NOMO-1 (cell line): ENCODE data around the gene BCAP31.
"Not testable (repeated sequence)": the region's sequence is repeated elsewhere in the genome, so short reads cannot be mapped to it uniquely, and the experiment has no call there.

Experiments used
- DNase-seq, 2 experiments: peaks; one replicate each; lab custom pipeline; 2025; ENCODE audit not compliant: unreplicated experiment in 2 of 2; lab: John Stamatoyannopoulos, UW

Gene BCAP31

DNA sequence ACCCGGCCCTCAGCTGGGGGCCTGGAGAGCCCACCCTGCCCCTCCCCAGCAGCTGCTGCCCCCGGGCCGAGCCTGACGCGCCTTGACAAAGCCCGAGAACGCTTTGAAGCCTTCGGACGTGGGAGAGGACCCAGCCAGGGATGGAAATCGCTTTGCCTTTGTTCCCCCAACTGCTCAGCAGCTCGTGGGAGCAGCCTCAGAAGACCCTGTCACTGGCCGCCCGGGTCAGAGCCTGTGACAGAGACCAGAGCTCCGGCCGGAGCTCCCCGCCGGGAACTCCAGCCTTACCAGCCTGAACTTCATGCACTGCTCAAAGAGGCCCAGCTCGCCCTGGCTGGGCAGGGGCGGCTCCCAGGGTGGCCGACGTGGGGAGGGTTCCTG, 39.0 kb downstream of the BCAP31 start:
- no peak for DNase-seq

DNA sequence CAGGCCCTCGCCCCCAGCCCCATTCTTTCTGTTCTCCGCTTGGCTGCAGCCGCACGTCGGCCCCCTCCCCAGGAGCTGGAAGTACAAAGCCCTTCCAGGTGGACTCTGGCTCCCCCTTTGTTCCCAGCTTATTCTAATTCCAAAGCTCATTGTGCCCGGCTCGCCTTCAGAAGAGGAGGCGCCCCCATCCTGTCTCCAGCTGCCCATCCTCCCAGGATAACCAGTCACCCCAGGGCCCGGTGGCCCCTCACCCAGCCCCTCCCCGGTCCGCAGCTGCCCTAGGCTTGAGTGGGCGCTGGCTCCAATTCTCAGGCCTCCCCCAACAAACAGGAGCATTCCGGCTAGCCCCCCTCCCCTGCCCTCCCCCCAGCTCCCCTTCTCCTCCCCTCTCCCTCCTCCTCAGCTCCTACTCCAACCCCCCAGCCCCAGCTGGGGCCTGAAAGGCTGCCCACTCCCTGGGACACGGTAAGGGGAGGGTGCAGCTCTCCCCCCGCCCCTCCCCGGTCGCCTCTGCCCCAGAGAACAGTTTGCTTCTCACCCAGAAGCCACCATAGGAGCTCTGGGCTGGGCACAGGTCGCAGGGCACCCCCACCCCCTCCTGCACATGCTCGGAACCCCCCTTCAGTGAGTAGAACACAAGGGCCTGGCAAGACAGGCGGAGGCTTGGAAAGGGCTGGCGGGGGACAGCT, 39.6 kb downstream of the BCAP31 start:
- no peak for DNase-seq

DNA sequence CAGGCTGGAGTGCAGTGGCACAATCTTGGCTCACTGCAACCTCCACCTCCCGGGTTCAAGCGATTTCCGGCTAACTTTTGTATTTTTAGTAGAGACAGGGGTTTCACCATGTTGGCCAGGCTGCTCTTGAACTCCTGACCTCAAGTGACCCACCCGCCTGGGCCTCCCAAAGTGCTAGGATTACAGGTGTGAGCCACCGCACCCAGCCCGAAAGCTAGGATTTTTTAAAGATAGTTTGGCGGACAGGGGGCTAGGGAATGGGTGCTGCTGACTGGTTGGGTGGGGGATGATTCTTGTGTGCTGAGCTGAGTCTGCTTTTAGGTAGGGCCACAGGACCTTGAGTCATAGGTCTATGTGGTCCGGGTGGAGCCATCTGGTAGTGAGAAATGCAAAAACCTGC, 40.7 kb downstream of the BCAP31 start:
- DNase-seq = not testable (repeated sequence)

DNA sequence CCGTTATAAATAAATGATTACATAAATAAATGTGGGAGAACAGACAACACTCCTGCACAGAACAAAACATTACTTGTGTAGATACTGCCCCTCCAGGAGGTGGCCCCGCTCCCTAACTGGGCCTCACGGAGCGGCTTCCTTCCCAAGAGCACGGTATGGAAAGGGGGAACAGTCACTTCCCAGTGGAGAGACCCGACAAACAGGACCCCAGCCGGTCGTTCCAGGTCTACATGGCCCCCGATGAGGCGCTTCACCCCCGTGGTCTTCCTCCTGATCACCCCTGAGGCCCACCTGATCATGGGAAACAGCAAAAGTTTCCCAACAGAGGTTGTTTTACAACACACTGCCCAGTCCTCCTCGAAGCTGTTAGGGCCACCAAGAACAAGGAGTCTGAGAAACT, 43.0 kb downstream of the BCAP31 start:
- DNase-seq = no peak

DNA sequence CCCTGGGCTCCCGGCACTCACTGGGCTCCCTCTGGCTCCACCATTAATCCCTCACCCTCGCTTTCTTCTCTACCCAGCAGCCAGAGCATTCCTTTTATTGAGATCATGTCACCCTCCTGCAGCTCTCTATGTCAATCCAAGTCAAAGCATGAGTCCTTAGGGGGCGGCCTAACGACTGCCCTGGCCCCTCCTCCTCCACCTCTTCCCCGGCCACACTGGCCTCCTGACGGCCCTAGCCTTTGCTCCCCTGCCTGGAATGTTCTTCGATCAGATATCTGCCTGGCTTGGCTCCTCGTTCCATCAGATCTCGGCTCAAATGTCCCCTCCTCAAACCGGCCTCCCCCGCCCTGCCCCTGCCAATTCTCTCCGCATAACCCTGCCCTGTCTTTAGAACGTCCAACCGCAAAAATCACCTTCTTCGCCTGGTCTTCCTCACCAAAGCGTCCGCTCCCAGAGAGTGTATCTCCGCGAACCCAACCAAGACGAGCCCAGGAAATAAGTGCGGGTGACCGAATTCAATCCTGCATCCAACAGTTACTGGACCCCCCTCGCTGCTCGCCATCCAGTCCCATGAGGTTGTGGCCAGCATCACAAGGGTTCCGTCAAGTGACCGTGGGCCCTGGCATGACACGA, 49.9 kb downstream of the BCAP31 start:
- DNase-seq = no peak

DNA sequence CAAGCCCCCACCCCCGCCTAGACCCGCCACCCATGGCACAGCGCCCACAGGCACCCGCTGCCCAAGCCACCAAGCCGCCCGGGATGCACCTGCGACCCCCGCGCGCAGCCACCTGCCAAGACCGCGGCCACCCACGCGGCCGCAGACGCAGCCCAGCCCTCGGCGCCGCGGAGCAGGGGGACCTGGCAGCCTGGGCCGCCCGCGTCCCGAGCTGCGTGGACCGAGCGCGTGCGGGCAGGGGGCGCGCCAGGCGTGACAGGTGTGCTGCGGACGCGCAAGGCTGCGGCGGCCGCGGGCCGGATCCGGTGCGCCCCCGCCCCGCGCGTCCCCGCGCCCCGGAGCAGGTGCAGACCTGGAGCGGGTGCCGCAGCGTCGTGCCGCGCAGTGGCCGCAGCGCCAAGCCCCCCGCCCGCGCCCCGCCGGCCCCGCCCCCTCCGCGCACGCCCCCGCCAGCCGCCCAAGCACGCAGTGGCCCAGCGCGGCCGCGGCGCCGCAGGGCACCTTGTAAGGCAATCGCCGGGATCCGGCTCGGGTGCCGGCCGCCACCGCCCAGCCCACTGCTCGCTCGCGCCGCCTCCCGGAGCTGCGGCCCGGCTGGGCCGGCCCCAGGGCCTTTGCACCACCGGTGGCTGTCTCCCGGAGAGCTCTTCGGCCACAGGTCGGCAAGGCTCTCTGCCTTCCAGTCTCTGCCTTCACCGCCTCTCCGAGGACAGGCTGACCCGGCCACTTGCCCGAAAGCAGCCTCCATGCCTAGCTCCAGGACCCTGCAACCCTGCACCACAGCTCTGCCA, 50.6 kb downstream of the BCAP31 start, which contains the start of gene PNCK:
Gene PNCK (minus strand): TSS at position 386 of the 791 bp plus-strand sequence. CDS start 737 bp downstream, outside the sequence.
- no peak for DNase-seq

DNA sequence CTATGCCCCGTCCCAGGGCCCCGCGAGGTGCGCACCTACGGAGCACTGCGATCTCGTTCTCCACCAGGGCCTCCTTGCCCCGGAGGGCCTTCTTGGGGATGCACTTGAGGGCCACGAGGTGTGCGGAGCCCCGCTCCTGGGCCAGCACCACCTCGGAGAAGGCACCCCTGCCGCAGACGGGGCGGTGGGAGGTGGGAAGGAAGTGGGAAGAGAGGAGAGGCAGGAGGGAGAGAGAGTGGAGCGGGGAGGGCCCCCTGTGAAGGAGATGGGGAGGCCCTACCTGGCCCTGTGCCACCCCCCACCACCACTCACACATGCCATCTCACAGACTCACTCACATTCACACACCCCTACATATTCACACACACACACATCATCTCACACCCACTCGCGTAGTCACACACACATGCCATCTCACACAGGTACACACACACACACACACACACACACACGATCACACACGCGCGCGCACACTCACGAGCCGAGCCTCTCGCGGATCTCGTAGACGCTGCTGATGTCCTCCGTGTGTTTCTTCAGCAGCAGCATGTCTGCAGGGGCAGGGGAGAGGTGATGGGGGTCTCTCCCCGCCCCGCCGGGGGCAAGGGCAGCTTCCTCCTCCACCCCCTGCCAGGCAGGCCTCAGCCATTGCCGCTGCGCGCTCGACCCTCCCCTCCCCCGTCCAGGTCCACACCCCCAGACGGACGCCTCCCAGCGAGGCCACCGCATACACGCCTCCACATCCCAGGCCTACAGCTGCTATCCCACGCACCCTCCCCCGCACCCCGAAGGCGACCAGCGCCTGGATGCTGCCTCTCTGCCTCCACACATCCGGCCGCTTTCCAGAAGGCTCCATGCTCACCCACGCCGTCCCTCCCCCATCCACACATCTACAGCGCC, 51.4 kb downstream of the BCAP31 start:
- DNase-seq = no peak

DNA sequence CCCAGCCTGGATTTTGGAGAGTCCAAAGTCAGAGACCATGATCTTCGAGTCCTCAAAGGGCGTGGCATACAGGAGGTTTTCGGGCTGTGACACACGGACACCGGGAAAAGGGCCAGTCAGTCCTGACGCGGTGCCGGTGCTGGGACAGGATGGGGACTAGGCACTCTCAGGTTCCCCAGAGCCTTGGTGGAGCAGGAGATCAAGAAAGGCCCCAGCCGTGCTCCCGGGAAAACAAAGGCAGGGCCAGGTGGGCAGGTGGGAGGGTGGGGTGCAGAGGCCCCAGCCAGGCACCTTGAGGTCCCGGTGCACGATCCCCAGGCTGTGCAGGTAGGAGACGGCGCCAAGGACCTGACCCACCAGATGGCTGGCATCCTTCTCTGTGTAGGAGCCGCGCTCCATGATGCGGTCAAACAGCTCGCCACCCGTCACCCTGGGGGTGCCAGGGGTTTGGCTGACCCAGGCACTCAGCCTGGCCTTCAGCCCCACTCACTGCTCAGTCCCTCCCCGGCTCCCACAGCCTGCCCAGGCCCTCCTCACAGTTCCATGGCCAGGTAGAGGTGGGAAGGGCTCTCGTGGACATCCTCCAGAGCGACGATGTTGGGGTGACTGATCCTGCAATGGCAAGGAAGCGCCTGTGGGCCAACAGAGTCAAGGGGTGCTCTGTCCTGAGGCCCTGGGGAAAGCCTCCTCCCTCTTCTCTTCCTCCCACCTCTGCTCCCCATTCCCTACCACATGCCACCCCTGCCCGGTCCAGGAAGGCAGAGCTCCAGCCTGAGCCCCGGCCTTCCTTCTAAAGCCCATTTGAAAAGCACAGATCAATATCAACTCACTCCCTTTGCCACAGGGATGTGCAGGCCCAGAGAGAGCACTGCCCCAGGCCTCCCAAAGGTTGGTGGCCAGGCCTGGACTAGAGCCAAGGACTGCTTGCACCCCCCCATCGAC, 52.3 kb downstream of the BCAP31 start:
- no peak for DNase-seq

DNA sequence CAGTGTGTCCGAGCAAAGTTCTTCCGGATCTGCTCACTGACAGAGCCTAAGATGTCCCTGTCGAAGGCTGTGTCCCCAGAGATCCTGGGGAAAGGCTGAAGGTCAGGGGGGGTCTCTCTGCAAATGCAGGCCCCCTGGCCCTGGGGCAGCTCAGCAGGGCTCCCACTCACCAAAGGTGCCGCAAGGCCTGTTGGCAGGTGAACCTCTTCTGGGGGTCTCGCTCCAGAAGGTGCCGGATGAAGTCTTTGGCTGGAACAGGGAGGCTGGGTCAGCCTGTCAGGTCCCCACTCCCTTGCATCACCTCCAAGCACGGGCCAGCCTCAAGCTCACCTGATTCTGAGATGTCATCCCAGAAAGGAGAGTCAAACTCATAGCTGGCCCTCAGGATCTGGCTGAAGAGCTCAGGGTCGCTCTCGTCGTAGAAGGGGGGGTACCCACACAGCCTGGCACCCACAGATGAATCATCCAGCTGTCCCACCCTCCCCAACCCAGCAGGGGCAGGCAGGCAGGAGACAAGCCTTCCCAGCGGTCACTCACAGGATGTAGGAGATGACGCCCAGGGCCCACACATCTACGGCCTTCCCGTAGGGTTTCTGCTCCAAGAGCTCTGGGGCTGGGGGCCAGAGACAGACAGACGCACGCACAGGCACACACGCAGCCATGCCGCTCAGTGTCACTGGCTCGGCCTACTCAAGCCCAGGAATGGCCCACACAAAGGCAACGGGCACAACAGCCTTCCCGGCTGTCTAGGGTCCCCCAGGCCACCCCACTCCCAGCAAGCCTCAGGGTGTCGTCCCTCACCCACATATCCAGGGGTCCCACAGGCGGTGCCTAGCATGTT, 53.2 kb downstream of the BCAP31 start:
- DNase-seq = no peak

DNA sequence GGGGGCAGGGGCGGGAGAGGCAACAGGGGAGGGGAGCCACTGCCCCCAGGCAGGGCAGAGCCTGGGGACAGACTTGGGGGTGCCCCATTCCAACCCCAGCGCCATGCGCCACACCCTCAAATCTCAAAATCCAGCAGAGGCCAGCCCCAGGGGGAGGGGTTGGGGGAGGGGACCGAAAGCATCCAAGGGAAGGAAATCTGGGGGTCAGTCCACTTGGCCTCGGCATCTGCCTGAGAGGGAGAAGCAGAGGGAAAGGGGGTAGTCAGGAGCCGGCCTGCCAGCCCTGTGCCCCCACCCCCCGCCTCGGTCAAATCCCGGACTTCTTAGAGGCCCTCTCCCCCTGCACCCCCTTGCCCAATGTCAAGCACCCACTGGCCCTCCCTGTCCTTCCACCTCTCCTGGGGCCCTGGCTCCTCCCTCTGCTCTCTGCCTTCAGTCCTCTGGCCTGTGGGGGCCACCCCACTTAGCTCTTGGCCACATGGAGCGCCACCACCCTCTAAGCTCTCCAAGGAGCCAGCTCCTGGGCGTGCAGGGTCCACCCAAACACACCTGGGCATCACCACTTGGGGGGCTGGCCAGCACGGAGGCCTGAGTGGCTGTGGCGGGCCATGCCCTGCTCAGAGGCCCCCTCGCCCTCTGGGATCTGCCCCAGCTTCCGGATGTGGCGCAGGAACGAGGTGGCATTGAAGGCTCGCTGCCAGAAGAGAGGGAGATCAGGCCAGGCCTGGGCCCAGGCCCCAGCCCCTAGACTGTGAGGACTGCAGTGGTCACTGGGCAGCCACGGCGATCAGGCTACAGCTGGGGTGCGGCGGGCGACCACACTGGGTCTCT, 54.1 kb downstream of the BCAP31 start:
- DNase-seq = no peak

DNA sequence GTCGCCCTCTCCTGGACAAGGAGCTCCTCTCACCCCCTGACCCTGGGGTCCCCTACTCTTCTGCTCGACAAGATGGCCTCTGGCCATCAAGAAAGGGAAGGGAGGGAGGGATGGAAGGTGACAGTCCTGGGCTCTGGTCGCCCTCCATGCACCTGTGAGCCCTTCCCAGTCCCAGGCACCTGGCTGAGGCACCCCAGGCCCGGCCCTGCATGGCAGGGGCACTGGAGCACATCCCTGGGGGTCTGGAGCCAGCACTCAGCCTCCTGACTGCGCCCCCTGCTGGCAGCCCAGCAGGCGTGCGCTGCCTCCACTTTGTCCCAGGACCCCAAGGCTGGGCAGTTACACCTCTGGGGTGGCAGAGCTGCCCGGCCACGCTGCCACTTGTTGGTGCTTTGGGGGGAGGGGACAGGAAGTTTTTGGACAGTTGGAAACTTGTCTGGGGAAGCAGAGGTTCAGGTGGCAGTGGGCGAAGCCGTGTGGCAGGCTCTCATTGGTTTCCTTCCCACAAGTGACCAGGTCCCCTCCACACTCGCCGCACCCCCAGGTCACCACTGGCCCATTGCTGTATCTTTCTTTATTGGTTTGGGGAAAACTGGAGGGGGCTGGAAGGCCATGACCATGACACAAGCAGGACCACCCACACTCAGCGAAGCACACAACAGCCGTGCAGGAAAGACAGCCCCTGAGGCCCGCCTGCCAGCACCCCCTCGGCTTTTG, 54.9 kb downstream of the BCAP31 start:
- DNase-seq = no peak

DNA sequence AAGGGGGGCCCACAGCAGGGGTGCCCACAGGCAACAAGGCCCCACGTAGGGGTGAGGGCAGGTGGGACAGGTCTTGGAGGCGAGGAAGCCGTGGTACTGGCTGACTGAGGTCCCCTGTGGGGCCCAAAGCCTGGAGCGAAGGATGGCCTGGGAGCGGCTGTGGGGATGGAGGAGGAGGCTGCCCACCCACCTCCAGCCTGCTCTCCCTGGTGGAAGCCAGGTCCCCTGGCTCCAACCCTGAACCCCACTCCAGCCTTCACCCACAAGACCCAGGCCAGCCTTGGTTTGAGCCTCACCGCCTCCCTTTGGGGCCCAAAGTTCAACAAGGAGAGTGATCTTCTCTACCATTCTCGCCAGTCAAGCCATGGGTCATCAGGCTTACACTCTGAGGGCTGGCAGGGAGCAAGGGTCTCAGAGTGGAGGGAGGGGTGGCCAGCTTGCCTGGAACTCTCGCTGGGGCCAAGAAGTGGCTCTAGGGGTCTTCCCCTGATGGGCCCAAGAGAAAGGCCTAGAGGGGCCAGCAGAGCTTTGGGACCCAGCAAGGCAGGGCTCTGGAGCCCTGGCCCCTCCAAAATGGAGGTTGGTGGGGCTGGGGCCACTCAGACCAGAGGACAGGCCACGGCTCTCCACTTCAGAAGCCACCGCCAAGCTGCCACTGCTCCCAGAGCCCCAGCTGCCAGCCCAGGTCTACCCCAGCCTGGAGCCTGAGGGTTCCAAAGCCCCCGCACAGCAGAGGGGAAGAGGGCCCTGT, 55.6 kb downstream of the BCAP31 start:
- DNase-seq = no peak

DNA sequence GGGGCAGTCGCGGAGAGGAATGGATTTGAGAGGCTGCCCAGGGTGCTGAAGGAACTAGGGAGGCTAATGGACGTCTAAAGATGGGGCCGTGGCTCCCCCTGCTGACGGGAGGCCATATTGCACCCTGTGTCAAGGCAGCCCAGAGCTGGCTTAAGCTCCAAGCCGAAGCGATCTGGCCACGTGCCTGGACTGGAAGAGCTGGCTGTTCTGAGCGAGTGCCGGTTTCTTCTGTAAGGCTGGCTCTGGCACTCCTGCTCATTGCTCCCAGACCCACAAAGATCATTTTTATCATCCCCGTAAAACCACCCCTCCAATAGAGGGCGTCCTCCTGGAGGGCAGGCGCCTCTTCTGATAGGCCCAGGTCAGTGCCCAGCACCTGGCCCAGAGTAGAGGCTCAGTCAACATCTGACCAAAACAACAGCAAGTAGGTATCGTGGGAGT, 56.2 kb downstream of the BCAP31 start:
- peak; percentile 47 to 63 for DNase-seq

DNA sequence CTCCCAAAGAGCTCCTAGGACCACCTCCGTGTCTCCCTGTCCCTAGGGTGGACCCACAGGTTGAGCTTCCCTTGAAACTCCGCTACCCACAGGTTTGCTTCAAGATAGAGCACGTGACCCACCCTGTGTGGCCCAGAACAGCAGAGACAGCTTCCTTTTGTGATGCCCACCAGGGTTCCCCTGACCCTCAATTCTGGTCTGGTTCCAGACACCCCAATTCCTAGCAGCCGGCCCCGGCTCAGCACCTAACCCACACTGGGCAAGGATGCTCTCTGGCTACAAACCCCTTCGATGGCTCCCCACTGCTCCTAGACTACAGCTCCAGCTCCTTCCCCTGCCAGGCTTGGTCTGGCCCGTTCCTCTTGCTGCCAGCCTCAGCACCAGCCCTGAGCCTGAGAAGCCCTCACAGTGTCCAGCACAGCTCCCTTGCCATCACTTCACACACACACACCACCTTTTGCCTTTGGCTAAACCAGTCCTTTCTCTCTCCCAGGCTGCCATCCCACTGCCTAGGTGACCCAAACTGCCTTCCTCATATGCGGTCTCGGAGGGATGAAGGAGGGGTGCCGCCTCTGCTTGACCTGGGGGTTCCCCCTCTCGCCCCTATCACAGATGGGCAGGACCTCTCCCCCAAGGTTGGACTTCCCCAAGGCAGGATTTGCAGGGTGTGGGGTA, 56.8 kb downstream of the BCAP31 start:
- no peak for DNase-seq

DNA sequence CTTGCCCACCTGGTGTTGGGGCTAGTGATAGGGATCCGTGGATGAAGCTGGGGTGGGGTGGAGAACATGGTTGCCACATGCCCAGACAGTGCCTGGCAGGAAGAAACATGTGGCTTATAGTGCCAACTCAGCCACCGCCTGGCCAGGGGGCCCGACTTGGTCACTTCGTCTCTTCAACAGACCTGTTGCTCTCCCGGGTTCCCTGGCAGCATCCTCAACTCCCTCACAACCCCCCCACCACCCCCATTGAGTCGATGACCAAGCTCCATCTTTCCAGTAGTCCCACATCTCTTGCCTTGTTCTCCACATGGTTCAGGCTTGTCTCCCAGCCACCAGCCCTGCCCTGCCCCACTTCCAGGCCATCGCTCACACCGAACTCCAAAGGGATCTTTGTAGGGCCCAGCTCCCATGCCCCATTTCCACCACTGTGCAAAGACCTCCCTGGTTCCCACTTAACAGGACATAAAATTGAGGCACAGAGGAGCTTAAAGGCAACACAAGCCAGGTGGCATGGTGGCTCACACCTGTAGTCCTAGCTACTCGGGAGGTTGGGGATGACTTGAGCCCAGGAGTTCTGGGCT, 58.4 kb downstream of the BCAP31 start:
- no peak for DNase-seq

DNA sequence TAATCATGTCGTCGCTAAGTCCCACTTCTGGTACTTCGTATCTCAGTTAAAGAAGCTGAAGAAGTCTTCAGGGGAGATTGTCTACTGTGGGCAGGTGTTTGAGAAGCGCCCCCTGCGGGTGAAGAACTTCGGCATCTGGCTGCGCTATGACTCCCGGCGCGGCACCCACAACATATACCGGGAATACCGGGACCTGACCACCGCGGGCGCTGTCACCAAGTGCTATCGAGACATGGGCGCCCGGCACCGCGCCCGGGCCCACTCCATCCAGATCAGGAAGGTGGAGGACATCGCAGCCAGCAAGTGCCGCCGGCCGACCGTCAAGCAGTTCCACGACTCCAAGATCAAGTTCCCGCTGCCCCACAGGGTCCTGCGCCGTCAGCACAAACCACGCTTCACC, 61.9 kb downstream of the BCAP31 start:
- DNase-seq = no peak
